ENCODE results near the gene SIN3B.
"Not testable (repeated sequence)": the region's sequence is repeated elsewhere in the genome, so short reads cannot be mapped to it uniquely, and the experiment has no call there.

SIN3B gene, protein sequence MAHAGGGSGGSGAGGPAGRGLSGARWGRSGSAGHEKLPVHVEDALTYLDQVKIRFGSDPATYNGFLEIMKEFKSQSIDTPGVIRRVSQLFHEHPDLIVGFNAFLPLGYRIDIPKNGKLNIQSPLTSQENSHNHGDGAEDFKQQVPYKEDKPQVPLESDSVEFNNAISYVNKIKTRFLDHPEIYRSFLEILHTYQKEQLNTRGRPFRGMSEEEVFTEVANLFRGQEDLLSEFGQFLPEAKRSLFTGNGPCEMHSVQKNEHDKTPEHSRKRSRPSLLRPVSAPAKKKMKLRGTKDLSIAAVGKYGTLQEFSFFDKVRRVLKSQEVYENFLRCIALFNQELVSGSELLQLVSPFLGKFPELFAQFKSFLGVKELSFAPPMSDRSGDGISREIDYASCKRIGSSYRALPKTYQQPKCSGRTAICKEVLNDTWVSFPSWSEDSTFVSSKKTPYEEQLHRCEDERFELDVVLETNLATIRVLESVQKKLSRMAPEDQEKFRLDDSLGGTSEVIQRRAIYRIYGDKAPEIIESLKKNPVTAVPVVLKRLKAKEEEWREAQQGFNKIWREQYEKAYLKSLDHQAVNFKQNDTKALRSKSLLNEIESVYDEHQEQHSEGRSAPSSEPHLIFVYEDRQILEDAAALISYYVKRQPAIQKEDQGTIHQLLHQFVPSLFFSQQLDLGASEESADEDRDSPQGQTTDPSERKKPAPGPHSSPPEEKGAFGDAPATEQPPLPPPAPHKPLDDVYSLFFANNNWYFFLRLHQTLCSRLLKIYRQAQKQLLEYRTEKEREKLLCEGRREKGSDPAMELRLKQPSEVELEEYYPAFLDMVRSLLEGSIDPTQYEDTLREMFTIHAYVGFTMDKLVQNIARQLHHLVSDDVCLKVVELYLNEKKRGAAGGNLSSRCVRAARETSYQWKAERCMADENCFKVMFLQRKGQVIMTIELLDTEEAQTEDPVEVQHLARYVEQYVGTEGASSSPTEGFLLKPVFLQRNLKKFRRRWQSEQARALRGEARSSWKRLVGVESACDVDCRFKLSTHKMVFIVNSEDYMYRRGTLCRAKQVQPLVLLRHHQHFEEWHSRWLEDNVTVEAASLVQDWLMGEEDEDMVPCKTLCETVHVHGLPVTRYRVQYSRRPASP

DNA sequence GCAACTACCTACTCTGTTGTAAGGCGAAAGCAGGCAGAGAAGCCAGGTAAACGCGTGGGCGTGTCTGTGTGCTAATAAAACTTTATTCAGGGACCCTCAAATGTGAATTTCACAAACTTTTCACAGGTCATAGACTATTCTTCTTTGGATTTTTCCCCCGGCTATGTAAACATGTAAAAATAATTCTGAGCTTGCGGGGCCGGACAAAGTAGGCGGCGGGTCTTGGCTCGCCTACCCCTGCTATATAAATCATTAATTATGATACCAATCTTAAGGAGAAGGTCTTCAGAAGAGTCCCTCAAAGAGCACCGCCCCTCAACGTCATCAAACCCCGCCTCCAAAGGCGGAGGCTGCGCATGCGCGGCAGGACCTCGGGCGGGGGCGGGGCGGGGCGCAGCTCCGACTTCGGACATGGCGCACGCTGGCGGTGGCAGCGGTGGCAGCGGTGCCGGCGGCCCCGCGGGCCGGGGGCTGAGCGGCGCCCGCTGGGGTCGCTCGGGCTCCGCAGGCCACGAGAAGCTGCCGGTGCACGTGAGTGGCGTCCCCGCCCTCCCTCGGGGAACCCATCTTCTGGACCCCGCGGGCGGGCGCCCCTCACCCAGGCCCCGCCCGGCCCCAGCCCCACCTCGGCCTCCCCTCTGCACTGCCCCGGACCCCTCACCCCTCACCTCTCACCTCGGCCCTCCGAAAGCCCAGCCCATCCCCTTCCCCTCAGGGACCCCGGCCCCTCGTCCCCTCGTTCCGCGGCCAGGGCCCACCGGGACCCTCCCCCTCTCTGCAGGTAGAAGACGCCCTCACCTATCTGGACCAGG, at the start of gene SIN3B:
SIN3B (plus strand) TSS at position 389 of the 812 bp plus-strand sequence; CDS start at position 412, 23 bp downstream.
- DNase-seq: peak; percentile 94

DNA sequence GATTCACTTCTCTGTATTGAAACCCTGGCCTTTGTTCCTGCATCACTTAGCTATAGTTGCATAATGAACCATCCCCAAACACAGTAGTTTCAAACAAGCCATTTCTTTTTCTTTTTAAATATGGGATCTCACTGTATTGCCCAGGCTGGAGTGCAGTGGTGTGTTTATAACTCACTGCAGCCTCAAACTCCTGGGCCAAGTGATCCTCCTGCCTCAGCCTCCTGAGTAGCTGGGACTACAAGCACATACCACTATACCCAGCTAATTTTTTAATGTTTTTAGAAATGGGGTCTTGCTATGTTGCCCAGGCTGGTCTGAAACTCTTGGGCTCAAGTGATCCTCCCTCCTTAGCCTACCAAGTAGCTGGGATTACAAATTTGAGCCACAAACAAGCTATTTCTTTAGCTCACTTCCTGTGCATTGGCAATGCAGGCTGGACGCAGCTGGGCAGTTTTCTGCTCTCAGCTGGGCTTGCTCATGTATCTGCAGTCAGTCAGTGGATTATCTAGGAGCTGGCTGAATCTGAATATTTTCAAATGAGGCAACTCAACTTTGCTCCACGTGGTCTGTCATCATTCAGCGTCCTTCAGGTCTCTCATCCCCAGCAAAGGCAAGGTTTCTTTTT, 49.5 kb upstream of the SIN3B start:
- DNase-seq: no peak

DNA sequence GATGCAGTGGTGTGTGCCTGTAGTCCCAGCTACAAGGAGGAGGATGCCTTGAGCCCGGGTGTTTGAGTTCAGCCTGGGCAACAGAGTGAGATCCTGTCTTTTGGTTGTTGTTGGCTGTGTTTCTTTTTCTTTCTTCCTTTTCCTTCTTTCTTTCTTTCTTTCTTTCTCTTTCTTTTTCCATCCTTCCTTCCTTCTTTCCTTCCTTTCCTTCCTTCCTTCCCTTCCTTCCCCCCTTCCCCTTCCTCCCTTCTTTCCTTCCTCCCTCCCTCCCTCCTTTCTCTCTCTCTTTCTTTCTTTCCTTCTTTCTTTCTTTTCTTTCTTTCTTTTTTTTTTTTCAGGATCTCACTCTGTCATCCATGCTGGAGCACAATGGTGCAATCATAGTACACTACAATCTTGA, 46.5 kb upstream of the SIN3B start:
- no peak for DNase-seq

DNA sequence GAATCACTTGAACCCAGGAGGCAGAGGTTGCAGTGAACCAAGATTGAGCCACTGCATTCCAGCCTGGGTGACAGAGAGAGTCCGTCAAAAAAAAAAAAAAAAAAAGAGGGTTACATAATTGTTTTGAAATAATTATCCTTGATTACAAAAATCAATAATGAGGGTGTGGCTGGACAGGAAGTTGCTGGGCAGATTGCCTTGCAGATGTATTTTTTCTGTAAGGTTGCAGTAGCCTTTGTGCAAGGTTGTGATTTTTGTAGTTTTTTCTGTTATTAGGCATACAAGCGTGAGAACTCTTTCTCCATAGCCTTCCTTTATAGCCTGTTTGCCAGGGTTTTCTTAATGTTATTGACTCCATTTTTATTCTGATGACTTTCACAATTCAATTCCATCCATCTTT, 40.7 kb upstream of the SIN3B start:
- no peak for DNase-seq

DNA sequence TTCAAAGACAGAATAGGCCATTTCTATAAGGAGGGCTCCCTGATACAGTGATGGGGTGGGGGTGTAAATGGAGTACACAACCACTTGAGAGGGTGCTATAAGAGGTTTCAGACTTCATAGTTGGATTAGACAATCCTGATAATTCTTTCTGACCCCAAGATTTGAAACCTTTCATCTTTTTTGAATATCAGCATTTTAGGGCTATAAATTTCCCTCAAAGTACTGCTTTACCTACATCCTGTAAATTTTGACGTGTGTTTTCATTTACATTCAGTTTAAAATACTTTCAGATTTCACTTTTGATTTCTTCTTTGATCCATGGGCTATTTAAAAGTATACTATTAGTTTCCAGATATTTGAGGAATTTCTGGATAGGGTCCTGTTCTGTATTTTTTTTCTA, 40.0 kb upstream of the SIN3B start:
- DNase-seq: no peak

DNA sequence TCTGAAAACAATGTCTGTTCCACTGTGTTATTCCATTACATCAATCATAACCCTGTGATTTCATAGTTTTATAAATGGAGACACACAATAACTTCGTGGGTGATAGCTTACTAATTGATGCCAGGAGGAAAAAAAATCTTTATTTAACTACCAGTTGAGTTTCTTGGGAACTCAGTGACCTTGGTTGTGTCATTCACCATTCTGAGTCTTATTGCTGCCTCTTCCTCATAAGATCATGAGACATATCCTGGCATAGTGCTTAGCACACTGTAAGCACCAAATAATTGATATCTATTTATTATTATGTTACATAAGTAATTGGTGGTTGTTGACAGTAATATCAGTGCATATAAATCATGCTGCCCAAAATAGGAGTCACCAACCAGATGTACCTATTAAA, 39.1 kb upstream of the SIN3B start:
- DNase-seq: no peak

DNA sequence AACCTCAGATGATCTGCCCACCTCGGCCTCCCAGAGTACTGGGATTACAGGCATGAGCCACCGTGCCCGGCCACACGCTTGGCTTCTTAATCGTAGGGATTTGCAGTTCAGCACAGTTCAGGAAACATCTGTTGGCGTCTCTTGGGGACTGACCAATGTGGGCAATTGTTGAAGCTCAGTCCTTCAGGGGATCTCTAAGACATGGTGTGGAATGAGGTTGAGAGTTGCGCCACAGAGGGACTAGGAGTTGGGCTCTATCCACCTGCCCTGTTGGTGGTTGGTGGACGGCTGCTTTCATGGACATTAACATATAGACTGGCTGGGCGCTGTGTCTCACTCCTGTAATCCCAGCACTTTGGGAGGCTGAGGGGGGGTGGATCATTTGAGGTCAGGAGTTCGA, 37.3 kb upstream of the SIN3B start:
- no peak for DNase-seq

DNA sequence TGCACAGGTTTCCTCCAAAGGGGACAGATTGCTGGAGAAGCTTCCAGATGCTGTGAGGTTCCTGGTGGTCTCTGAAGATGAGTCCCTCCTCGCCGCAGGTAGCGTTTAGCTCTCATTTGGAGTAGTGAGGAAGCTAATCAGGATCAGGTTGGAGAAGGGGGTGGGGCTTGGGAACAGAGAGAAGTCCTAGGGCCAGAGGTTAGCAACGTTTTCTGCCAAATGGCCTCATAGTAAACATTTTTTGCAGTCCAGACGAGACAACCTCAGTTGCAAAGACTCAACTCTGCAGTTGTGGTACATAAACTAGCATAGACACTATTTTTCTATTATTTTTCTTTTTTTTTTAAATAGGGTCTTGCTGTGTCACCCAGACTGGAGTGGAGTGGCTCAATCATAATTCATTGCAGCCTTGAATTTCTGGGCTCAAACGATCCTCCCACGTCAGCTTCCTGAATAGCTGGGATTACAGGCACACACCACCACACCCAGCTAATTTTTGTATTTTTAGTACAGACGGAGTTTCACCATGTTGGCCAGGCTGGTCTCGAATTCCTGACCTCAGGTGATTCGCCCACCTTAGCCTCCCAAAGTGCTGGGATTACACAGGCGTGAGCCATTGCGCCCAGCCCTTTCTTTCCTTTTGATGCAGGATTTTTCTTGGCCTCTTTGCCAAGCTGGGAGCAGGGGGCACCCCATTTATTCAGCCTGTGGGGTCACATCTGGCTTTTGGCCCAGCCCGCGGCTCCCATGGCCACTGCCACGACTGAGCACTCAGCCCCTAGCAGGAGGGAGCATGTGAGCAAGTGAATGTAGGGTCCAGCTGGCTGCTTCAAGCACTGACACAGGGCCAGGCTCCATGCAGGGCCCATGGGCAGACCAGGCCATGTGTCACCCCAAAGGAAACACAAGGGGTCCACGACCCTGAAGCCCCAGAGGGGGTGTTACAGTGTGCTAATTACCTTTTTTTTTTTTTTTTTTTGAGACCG, 34.4 kb upstream of the SIN3B start:
- no peak for DNase-seq

DNA sequence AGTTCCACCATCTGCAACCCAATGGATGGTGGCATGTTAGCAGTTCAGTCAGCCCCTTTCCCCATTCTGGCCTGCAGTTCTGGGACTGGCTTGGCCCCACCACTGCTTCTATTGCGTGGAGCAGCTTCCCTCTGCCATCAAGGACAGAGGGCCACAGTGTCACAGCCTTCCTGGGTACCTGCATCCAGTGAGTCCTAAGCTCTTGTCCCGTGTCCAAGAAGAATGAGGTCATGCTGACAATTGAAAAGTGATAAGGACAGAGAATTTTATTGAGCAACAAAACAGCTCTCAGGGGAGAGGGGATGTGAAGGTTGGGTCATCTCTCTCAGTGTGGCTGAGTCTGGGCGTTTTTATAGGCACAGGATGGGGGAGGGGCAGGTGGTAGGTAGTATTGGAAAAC, 33.5 kb upstream of the SIN3B start:
- DNase-seq: no peak

DNA sequence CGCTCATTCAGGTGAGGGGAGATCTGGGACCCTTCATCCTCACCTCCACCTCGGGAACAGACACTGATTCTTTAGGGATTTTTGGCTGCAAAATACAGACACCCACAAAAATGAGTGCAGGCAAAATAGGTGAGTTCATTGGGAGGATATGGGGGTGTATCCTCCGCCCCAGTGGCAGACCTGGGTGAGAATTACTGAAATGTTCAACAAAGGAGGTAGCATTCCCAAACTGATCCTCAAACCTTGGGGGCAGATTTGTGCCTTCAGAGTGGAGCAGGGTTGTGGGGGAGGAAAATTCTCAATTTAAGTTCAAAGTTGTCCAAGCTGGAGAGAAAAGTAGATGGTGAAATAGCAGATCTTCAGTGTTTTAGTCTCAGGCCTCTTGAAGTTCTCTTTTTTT, 31.3 kb upstream of the SIN3B start:
- DNase-seq: no peak

DNA sequence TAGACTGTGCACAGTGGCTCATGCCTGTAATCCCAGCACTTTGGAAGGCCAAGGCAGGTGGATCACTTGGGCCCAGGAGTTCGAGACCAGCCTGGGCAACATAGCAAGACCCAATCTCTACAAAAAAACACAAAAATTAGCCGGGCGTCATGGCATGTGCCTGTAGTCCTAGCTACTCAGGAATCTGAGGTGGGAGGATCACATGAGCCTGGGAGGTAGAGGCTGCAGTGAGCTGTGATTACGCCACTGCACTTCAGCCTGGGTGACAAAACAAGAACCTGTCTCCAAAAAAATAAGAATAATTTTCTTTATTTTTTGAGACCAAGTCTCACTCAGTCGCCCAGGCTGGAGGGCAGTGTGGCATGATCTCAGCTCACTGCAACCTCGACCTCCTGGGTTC, 30.9 kb upstream of the SIN3B start:
- not testable (repeated sequence) for DNase-seq

DNA sequence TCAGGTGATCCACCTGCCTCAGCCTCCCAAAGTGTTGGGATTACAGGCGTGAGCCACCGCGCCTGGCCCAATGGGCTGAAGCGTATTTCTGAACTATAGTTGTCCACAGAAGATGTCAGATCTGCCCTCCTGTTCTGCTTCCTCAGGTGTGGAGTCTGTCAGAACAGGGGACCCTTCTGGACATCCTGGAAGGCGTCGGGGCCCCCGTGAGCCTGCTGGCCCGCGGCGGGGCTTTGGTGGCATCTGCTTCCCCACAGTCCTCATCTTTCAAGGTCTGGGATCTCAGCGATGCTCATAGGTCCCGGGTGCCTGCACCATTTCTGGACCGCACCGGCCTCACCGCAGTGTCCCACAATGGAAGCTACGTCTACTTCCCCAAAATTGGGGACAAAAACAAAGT, 29.5 kb upstream of the SIN3B start:
- no peak for DNase-seq

DNA sequence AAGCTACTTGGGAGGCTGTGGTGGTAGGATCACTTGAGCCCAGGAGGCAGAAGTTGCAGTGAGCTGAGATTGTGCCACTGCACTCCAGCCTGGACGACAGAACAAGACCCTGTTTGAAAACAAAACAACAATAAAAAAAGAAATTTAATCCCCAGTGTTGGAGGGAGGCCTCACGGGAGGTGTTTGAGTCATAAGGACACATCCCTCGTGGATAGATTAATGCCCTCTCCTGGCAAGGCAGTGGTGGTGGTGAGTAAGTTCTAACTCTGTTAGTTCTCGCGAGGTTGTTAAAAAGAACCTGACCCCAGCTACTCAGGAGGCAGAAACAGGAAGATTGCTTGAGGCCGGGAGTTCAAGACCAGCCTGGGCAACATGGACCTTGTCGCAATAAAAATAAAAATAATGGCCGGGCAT, 27.6 kb upstream of the SIN3B start:
- no peak for DNase-seq

DNA sequence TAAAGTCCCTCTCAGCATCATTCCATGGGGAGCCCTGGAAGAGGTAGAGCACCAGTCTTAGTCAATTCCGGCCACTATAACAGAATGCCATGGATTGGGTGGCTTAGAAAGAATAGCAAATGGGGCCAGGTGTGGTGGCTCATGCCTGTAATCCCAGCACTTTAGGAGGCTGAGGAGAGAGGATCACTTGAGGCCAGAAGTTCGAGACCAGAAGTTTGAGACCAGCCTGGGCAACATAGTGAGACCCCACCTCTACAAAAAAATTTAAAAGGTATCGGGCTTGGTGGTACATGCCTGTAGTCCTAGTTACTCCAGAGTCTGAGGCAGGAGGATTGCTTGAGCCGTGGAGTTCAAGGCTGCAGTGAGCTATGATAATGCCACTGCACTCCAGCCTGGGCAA, 25.0 kb upstream of the SIN3B start:
- DNase-seq: no peak

DNA sequence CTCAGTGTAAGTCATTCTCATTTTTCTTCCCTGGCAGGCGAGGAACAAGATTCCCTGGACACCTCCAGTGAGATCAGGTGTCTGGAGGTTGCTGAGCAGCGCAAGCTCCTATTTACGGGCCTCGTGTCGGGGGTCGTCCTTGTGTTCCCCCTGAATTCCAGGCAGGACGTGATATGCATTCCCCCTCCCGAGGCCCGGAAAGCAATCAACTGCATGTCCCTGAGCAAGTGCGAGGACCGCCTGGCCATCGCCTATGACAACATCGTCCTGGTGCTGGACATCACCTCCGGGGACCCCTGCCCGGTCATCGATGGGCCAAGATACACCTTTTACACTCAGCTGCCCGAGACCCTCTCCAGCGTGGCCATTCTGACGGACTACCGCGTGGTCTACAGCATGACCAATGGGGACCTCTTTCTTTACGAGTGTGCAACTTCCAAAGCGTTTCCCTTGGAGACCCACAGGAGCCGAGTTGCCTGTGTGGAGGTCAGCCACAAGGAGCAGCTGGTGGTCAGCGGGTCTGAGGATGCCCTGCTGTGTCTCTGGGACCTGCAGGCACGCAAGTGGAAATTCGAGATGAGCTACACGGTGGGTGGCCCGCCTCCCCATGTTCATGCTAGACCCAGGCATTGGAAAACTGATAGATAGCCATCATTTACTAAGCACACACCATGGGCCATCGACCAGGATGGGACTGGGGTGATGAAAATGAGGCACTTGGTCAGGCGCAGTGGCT, 21.5 kb upstream of the SIN3B start:
- no peak for DNase-seq

DNA sequence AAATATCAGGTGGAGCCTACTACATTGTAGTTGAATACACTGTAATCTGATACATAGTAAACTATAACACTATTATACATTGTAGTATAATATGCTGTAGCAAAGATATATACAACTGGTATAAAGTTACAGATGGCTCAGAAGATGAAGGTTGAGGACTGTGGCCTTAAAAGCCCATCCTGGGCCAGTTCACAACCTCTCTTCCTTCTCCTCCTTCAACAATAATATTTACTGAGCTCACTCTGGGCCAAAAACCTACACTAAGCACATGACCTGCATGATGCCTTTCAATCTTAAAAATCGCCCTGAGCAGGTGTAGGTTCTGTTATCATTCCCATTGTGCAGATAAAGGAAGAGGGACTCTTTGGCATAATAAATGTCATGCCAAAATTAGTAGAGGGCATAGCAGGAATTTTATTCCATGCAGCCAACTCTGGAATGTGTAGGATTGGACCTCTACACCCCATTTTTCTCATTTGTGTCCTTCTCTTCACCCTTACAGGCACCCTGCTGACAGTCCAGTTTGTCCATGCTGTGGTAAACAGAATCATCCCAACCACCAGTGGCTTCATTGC, 14.6 kb upstream of the SIN3B start:
- DNase-seq: no peak

DNA sequence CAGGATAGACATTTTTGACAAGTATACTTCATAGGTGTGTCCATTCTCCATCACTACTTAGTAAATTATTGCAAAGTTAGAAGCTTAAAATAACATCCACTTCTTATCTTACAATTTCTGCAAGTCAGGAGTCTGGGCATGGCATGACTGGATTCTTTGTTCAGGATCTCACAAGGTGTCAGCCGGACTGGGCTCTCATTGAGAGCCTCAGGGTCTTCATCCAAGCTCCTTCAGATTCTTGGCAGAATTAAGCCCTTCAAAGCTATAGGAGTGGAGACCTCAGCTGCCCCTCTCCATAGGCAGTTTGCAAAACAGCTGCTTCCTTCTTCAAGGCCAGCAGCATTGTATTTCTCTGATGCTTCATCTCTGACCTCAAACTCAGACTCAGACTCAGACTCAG, 9.1 kb upstream of the SIN3B start:
- DNase-seq: no peak

DNA sequence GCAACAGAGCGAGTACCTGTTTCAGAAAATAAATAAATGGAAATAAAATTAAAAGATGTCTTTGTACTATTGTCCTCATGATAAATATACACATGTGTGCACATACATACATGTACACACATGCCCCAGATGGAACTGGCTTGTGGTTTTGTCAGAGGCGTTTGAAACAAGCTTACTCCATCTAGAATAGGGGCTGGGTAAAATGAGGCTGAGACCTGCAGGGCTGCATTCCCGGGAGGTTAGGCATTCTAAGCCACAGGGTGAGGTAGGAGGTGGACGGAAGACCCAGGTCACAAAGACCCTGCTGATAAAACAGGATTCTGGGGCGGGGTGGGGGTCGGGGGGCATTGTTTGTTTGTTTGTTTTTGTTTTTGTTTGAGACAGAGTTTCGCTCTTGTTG, 8.1 kb upstream of the SIN3B start:
- no peak for DNase-seq

DNA sequence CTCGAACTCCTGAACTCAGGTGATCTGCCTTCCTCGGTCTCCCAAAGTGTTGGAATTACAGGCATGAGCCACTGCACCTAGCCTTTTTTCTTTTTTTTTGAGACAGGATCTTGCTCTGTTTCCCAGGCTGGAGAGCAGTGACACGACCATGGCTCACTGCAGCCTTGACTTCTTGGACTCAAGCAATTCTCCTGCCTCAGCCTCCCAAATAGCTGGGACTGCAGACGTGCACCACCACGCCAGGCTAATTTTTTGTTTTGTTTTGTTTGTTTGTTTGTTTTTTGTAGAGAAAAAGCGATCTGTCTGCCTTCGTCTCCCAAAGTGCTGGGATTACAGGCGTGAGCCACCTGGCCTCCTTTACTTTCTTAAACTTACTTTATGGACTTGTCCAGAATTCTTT, 6.5 kb upstream of the SIN3B start:
- DNase-seq: no peak

Measured in CD4-positive, alpha-beta T cell treated with Interleukin-10 for 1 hour (primary cell).